ENCODE data around the gene SLC22A23. TPM values are rescaled to one million over a fixed set of nuclear protein-coding genes. Genes with fewer than 3 reads are reported as not detected.

The SLC22A23 gene
- total and polyA plus RNA-seq, 2 experiments from 2014 or later = 6.1 to 38.3 TPM

DNA sequence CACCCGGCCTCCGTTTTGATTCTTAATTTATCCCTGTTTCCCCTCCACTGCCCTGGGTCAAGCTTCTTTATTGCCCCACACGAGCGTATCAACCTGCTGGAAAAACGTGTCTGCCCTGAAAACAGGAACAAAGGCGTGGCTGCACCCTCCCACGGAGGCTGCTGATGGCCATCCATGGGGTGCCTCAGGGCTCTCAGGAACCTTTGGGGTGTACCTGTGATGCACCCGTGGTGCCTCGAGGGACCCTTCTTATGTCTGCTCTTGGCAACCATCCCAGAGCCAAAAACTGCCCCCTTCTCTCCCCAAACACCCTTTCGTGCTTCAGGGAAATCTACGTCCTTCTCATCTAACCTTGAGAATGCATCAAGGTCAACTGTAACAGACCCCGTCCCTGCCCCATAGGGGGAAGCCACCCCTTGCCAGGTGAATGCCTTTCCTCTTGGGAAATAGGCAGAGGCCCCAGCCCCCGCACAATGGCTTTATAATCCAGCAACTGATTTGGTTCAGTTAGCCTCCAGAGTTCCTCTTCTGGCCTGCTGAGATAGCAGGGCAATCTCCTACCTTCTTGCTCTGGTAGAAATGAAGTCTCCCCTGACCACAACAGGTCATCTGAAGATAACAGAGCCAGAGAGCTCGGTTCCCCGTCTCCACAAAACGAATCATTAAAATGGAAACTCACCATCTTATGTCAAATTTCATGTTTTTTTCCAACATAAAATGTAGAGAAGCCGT is 168.7 kb downstream of the SLC22A23 start (continued):
- TF ChIP-seq, protein P1, sequence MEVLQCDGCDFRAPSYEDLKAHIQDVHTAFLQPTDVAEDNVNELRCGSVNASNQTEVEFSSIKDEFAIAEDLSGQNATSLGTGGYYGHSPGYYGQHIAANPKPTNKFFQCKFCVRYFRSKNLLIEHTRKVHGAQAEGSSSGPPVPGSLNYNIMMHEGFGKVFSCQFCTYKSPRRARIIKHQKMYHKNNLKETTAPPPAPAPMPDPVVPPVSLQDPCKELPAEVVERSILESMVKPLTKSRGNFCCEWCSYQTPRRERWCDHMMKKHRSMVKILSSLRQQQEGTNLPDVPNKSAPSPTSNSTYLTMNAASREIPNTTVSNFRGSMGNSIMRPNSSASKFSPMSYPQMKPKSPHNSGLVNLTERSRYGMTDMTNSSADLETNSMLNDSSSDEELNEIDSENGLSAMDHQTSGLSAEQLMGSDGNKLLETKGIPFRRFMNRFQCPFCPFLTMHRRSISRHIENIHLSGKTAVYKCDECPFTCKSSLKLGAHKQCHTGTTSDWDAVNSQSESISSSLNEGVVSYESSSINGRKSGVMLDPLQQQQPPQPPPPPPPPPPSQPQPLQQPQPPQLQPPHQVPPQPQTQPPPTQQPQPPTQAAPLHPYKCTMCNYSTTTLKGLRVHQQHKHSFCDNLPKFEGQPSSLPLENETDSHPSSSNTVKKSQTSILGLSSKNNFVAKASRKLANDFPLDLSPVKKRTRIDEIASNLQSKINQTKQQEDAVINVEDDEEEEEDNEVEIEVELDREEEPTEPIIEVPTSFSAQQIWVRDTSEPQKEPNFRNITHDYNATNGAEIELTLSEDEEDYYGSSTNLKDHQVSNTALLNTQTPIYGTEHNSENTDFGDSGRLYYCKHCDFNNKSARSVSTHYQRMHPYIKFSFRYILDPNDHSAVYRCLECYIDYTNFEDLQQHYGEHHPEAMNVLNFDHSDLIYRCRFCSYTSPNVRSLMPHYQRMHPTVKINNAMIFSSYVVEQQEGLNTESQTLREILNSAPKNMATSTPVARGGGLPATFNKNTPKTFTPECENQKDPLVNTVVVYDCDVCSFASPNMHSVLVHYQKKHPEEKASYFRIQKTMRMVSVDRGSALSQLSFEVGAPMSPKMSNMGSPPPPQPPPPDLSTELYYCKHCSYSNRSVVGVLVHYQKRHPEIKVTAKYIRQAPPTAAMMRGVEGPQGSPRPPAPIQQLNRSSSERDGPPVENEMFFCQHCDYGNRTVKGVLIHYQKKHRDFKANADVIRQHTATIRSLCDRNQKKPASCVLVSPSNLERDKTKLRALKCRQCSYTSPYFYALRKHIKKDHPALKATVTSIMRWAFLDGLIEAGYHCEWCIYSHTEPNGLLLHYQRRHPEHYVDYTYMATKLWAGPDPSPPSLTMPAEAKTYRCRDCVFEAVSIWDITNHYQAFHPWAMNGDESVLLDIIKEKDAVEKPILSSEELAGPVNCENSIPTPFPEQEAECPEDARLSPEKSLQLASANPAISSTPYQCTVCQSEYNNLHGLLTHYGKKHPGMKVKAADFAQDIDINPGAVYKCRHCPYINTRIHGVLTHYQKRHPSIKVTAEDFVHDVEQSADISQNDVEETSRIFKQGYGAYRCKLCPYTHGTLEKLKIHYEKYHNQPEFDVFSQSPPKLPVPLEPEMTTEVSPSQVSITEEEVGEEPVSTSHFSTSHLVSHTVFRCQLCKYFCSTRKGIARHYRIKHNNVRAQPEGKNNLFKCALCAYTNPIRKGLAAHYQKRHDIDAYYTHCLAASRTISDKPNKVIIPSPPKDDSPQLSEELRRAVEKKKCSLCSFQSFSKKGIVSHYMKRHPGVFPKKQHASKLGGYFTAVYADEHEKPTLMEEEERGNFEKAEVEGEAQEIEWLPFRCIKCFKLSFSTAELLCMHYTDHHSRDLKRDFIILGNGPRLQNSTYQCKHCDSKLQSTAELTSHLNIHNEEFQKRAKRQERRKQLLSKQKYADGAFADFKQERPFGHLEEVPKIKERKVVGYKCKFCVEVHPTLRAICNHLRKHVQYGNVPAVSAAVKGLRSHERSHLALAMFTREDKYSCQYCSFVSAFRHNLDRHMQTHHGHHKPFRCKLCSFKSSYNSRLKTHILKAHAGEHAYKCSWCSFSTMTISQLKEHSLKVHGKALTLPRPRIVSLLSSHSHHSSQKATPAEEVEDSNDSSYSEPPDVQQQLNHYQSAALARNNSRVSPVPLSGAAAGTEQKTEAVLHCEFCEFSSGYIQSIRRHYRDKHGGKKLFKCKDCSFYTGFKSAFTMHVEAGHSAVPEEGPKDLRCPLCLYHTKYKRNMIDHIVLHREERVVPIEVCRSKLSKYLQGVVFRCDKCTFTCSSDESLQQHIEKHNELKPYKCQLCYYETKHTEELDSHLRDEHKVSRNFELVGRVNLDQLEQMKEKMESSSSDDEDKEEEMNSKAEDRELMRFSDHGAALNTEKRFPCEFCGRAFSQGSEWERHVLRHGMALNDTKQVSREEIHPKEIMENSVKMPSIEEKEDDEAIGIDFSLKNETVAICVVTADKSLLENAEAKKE (CRISPR knock-in tag; IDR thresholded peaks at IDR 0.05) = no peak
- TF ChIP-seq NANOG (IDR thresholded peaks at IDR 0.05; ENCODE audit: borderline replicate concordance) = no peak
- TF ChIP-seq ZNF114 (CRISPR knock-in tag; IDR thresholded peaks at IDR 0.05) = no peak
- no peak for TF ChIP-seq ZNF331 (CRISPR knock-in tag; IDR thresholded peaks at IDR 0.05; ENCODE audit: low read depth)
- TF ChIP-seq STAT1 (IDR thresholded peaks at IDR 0.05; ENCODE audit: unreplicated experiment) = no peak
- TF ChIP-seq, protein P2, sequence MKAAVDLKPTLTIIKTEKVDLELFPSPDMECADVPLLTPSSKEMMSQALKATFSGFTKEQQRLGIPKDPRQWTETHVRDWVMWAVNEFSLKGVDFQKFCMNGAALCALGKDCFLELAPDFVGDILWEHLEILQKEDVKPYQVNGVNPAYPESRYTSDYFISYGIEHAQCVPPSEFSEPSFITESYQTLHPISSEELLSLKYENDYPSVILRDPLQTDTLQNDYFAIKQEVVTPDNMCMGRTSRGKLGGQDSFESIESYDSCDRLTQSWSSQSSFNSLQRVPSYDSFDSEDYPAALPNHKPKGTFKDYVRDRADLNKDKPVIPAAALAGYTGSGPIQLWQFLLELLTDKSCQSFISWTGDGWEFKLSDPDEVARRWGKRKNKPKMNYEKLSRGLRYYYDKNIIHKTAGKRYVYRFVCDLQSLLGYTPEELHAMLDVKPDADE (IDR thresholded peaks at IDR 0.05) = no peak

DNA sequence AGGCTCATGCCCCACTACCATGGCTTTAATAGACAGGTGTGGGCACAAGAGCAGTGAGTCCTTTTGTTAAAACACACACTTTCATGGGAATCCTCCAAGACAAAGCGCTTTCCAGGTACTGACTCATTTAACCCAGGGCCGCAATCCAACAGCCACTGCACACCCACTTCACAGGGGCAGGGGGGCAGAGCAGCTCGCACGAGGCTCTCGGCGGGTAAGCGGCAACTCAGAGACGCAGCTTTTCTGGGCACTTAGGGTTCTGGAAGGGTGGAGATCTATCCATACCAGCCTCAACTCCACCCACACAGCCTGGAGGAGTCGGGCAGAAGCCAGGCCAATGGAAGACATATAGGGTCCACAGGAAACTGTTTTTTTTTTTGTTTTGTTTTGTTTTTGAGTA is 169.5 kb downstream of the SLC22A23 start:
- Histone ChIP-seq H3K4me1 (ENCODE audit: insufficient read depth) (peaks cover 8% of the 10 kb centered on the region), H3K4me2 (no peak overlapping the region), H4K20me1 (replicated peaks; ENCODE audit: insufficient read depth) (no peaks in the 10 kb centered on the region), H3K9me2 (ENCODE audit: insufficient read depth) (no peaks in the 10 kb centered on the region), H3K27me3 (ENCODE audit: insufficient read depth) (no peaks in the 10 kb centered on the region), H3K27ac (ENCODE audit: low read depth) (no peak overlapping the region), H3K79me2 (replicated peaks; ENCODE audit: insufficient read depth) (no peaks in the 10 kb centered on the region), H2AFZ (no peak overlapping the region), H3K4me3 (no peak overlapping the region), H3K36me3 (ENCODE audit: insufficient read depth) (peaks cover 4% of the 10 kb centered on the region; the same call in 1 of the 2 replicates), H3F3A (replicated peaks; ENCODE audit: low read depth) (peaks cover 4% of the 10 kb centered on the region; the same call in 1 of the 2 replicates)
- peaks cover 19% of the 10 kb centered on the region for H3K27me3 Mint-ChIP-seq (ENCODE audit: insufficient read depth, low read depth, poor library complexity)
- ATAC-seq (no peak), DNase-seq (ENCODE audit: low spot score) (no peak)
- peaks cover 88% of the 10 kb centered on the region for H3K36me3 Mint-ChIP-seq (ENCODE audit: low read depth)
- no peaks in the 10 kb centered on the region for H3K9me3 Mint-ChIP-seq
- no peak overlapping the region for H3K27ac Mint-ChIP-seq
- no peak overlapping the region for H3K4me3 Mint-ChIP-seq
- peaks cover 20% of the 10 kb centered on the region for H3K4me1 Mint-ChIP-seq
- TF ChIP-seq, protein P3, sequence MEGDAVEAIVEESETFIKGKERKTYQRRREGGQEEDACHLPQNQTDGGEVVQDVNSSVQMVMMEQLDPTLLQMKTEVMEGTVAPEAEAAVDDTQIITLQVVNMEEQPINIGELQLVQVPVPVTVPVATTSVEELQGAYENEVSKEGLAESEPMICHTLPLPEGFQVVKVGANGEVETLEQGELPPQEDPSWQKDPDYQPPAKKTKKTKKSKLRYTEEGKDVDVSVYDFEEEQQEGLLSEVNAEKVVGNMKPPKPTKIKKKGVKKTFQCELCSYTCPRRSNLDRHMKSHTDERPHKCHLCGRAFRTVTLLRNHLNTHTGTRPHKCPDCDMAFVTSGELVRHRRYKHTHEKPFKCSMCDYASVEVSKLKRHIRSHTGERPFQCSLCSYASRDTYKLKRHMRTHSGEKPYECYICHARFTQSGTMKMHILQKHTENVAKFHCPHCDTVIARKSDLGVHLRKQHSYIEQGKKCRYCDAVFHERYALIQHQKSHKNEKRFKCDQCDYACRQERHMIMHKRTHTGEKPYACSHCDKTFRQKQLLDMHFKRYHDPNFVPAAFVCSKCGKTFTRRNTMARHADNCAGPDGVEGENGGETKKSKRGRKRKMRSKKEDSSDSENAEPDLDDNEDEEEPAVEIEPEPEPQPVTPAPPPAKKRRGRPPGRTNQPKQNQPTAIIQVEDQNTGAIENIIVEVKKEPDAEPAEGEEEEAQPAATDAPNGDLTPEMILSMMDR (conservative IDR thresholded peaks at IDR 0.05; ENCODE audit: low read depth in 2 of 2) = no peak
- no peak for TF ChIP-seq STAT1 (IDR thresholded peaks at IDR 0.05; ENCODE audit: unreplicated experiment)
- no peak for TF ChIP-seq ZNF331 (CRISPR knock-in tag; IDR thresholded peaks at IDR 0.05; ENCODE audit: low read depth)
- no peak for TF ChIP-seq POLR2AphosphoS5 (IDR thresholded peaks at IDR 0.05; ENCODE audit: low read depth)
